DMS153 (cell line): ENCODE data around the gene GRIK4.
"Not testable (repeated sequence)": the region's sequence is repeated elsewhere in the genome, so short reads cannot be mapped to it uniquely, and the experiment has no call there.

Experiments
- DNase-seq: peaks from one replicate; lab custom pipeline; 2025; lab: John Stamatoyannopoulos, UW

The GRIK4 gene, protein sequence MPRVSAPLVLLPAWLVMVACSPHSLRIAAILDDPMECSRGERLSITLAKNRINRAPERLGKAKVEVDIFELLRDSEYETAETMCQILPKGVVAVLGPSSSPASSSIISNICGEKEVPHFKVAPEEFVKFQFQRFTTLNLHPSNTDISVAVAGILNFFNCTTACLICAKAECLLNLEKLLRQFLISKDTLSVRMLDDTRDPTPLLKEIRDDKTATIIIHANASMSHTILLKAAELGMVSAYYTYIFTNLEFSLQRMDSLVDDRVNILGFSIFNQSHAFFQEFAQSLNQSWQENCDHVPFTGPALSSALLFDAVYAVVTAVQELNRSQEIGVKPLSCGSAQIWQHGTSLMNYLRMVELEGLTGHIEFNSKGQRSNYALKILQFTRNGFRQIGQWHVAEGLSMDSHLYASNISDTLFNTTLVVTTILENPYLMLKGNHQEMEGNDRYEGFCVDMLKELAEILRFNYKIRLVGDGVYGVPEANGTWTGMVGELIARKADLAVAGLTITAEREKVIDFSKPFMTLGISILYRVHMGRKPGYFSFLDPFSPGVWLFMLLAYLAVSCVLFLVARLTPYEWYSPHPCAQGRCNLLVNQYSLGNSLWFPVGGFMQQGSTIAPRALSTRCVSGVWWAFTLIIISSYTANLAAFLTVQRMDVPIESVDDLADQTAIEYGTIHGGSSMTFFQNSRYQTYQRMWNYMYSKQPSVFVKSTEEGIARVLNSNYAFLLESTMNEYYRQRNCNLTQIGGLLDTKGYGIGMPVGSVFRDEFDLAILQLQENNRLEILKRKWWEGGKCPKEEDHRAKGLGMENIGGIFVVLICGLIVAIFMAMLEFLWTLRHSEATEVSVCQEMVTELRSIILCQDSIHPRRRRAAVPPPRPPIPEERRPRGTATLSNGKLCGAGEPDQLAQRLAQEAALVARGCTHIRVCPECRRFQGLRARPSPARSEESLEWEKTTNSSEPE

DNA sequence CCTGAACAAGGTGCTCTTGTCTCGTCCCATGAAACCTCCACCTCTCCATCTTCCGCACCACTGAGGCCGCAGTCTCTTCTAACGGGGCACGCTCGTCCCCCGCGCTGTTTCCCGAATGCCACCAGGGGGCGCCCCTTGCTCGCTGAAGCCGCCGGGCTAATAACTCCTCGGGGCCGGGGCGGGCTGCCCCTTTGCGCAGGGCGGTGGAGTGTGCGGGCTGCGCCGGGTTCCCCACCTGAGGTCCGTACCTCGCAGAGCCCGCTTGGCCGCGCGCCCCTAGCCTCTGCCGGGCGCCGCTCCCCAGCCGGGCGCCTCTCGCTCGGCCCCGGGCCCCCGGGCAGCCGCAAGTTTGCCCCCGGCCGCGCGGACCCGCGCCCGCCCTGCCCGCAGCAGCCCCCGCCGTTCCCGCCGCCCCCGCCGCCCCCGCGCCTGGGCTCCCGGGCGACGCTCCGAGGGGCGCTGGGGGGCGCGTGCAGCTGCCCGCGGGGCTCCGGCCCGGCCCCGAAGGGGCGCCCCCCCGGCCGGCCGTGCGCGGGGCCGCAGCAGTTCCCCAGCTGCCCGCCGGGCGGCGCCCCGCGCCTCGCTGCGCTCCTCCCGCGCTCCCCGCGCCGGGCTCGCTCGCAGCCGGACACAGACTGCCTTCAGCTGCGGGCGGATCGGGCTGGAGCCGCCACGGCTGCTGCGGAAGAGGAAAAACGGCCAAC is at the start of gene GRIK4:
Gene GRIK4, plus strand, starts transcription at position 633 of the 704 bp plus-strand sequence. CDS start 148,571 bp downstream, outside the sequence.
- peak; percentile 36 for DNase-seq

DNA sequence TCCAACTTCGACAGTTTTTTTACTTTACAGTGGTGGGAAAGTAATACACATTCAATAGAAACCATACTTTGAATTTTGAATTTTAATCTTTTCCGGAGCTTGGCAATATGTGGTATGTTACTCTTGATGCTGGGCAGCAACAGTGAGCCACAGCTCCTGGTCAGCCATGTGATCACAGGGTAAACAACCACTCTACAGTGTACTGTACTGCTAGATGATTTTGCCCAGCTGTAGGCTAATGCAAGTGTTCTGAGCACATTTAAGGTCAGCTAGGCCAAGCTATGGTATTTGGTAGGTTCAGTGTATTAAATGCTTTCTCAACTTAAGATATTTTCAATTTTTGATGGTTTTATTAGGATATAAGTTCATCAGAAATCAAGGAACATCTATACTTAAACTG is 48.7 kb upstream of the GRIK4 start:
- DNase-seq = no peak

DNA sequence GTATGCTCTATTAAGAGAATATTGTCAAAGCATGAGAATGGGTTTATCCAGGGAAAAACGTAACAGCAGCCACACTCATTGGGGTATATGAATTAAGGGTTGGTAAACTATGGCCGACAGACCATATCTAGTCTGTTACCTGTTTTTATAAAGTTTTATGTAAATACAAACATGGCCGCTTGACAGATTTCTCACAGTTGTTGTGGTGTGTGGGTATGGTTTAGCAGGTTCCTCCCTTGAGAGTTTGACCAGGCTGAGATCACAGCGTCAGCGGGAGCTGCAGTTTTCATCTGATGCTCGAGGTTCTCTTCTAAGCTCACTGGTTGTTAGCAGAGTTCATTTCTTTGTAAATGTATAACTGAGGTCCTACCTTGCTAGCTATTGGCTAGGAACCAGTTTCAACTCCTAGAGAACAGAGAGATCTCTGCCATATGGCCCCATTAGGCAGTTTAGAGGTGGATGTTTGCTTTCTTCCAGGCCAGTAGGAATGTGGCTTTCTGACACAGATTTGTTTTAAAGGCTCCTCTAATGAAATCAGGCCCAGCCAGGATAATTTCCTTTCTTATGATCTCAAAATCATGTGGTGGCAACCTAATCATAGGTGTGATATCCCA is 45.5 kb upstream of the GRIK4 start:
- DNase-seq = no peak

DNA sequence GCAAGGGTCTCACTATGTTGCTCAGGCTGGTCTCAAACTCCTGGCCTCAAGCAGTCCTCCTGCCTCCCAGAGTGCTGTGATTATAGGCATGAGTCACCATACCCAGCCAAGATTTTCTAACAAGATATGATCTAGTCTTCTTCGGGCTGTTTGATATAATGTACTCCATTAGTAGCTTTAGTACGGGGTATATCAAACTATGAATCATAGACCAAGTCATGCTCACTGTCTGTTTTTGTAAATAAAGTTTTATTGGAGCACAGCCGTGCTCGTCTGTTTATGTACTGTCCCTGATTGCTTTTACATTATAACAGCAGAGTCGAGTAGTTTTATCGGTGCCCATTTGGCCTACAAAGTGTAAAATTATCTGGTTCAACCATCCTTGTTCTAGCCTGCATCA is 43.9 kb upstream of the GRIK4 start:
- no peak for DNase-seq

- DNase-seq = no peak
These were observed 40.4 kb upstream of the GRIK4 start for GRCh38 chr11:120471131-120471530.

- no peak for DNase-seq
These were observed 39.6 kb upstream of the GRIK4 start for GRCh38 chr11:120471994-120472393.

- DNase-seq = no peak
These were observed 38.0 kb upstream of the GRIK4 start for GRCh38 chr11:120473503-120473902.

DNA sequence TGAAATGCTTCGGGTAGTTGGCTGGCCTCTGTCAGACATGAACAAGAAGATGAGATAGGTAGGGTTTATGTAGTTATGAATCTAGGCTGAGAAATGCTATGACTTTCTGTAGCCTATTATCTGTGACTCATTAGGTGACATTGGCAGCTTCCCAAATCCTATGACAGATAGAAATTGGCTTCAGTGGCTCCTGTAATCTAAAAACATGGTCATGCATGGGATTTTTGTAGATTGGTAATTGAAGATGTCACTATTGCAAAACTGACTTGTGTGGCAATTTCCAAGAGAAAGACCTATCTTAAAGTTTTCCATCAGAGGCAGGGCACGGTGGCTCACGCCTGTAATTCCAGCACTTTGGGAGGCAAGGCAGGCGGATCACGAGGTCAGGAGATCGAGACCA is 29.4 kb upstream of the GRIK4 start:
- no peak for DNase-seq

- no peak for DNase-seq
These were observed 26.8 kb upstream of the GRIK4 start for GRCh38 chr11:120484722-120485121.

DNA sequence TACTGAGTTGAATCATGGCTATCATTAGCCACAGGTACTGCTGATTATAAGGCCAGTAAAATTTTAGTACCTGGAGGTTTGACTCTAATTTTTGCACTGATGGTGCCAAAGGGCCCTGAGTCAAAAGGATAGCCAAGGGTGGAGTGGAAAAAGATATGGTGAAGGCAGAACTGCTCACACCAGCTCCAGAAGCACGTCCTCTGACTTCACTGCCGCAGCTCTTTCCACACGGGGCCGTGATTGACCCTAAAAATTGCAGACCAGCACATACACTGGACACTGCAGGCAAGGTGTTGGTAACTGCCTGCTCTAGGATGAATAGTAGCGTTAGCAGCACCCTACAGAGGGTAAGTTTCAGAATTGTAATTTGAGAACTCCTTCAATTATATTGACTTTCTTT is 25.4 kb upstream of the GRIK4 start:
- no peak for DNase-seq

DNA sequence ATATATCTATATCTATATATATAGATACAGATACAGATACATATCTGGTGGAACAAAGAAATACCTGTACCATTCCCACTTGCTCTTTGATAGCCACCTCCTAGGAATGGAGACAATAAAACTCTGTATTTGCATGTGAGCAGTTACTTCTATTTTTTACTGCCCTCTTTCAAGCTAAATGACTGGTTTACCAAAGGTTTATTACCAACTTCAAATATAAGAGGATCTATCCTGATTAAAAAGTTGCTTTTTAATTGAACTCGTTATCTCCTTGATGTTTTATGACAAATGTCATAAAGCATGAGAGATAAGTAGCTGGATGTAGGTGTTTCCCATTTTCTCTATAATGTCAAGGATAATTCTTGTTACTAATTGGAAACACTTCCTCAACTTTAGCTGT is 21.7 kb upstream of the GRIK4 start:
- DNase-seq = no peak

DNA sequence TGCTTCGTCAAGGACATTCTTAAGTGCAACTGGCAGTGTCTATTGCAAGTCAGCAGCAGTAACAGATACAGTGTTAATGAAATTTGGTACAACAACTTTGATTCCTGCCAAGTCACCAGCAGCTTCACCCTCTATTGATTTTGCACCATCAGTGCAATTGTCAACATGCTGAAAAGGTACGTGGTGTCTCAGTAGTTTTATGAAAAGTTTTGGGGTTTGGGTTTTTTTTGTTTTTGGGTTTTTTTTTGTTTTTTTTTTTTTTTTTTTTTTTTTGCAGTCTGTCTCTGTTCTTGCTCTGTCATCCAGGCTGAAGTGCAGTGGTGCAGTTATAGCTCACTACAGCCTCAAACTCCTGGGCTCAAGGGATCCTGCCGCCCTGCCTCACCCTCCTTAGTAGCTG is 19.1 kb upstream of the GRIK4 start:
- no peak for DNase-seq

- no peak for DNase-seq
These were observed 17.0 kb upstream of the GRIK4 start for GRCh38 chr11:120494595-120494994.

DNA sequence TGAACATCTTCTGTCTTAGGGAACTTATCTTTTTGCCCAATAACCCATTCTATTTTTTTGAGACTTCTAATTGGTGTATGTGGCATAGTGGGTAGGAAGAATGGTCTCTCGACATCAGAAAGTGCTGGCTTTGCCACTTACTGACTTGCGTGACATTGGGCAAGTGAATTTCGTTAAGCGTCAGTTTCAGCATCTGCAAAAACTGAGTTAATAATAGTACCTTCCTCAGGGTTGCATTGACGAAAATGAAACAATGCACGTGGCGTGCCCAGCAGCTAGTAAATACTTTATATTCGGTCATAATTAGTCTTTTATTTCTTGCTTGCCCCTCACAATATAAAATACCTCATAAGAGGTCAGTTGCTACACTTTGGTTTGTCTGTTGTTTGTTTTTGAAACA is 12.5 kb upstream of the GRIK4 start:
- no peak for DNase-seq

DNA sequence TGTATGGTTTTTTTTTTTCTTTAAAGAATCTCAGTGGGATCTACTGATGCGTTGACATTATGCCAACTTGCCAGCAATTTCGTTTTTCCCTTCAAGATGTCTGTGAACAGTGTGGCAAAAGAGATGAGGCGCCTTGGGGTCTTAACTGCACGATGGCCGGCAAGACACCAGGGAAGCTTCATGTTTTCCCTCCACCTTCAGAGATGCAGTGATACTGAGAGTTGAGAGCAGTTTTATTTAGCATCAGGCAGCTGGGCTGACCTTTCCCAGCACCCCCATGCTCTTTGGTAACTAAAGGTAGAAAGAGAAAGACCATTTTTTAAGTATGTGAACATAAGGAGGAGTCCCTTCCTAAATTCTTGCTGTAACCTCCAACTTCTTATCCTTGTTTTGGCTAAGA is 11.7 kb upstream of the GRIK4 start:
- DNase-seq = no peak

DNA sequence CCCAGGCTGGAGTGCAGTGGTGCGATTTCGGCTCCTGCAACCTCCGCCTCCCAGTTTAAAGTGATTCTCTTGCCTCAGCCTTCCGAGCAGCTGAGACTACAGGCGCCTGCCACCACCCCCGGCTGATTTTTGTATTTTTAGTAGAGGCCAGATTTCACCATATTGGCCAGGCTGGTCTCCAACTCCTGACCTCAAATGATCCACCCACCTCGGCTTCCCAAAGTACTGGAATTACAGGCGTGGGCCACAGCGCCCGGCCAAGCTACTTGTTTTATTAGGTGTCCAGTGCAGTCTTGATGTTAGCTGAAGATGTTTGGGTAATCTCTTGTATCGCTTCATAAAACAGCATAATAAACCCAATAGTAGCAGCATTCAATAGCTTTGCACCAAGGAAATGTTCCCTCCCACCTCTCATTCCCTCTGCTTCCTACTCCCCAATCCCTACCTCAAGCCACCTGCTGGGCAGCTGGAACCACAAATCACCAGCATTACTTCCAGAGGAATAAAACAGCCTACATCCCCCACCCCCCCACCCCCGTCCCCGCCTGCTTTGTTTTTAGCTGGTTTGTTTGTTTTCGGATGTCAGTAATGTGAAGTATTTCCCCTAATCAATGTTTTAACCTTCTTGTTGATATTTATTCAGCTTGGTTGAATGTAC is 11.0 kb upstream of the GRIK4 start:
- DNase-seq = no peak

GRCh38 chr11:120501440-120501839 is 10.1 kb upstream of the GRIK4 start:
- no peak for DNase-seq

DNA sequence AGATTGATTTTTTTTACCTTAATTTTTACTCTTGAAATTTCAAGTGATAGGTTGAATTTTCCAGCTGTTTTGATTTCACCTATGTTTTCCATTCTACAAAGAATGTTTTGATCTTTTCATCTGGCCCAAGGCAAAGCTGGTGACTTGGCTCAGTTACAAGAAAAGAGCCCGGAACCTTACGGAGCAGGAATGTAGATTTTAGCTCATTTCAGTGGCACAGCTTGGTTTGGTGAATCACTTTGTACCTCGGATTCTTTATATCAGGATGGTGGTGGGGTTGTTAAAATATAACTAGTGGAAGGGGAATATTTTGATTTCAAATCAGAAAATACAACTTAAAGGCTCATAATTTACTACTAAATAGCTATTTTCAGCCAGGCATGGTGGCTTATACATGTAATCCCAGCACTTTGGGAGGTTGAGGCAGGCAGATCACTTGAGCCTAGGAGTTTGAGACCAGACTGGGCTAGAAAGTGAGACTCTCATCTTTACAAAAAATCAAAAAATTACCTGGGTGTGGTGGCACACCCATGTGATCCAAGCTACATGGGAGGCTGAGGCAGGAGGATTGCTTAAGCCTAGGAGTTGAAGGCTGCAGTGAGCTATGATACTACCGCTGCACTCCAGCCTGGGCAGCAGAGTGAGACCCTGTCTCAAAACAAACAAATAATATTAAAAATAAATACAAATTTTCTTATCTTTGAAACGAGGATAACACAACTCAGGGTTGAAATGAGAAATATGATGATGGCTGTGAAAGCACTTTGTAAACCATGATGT is 9.4 kb upstream of the GRIK4 start:
- DNase-seq = no peak

- DNase-seq = not testable (repeated sequence)
These were observed 8.0 kb upstream of the GRIK4 start for GRCh38 chr11:120503529-120503928.

DNA sequence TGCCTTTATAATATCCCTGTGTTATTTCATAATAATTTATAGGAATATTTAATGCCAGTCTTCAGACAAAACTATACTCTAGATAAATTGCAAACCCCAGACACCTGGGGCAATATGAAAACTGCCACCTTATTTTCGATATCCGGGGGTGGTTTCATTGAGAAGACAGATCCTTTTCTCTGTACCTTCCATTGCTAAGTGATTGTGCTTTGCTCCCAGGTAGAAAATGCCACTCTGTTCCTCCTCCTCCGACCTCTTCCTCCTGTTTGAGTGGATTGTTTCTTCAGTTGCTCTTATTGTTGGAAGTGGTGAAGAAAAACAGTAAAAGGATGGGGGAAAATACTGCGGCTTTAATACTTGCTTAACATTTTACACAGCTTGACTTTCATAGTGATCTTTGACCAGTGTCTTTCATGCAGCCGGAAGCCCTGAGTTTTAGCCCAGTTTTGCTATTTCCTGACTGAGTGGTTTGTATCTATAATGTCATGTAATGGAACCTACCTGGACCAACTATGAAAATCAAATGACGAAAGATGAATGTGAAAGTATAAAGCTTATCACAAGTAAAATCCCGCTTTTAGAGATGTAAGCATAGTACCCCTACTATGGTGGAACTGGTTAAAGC is 5.6 kb upstream of the GRIK4 start:
- DNase-seq = no peak
